Measurements from ENCODE around the gene ROR2. TPM values are rescaled to one million over a fixed set of nuclear protein-coding genes. Genes with fewer than 3 reads are reported as not detected.

The ROR2 gene
- total and polyA plus RNA-seq, 2 of the 8 experiments (the other 6 are each of a cell fraction or from before 2014, with no cell fraction given) = 2.7 to 4.3 TPM

GRCh38 chr9:91840882-91841281, 109.1 kb downstream of the ROR2 start (continued):
- TF ChIP-seq POLR2AphosphoS5 (IDR thresholded peaks at IDR 0.05; ENCODE audit: low read depth, low read length) = no peak
- TF ChIP-seq SRF (IDR thresholded peaks at IDR 0.05; ENCODE audit: low read depth, low read length) = no peak
- TF ChIP-seq BACH1 (IDR thresholded peaks at IDR 0.05; ENCODE audit: low read length) = no peak
- no peak for TF ChIP-seq GABPA (IDR thresholded peaks at IDR 0.05; ENCODE audit: borderline replicate concordance, insufficient read depth, low read length)

All from H1 (cell line).